Esophagus muscularis mucosa (tissue), 3 donors: ENCODE measurements around the gene CDCP2.
A peak's percentile ranks its signal among the peaks of the same experiment; 100 is the strongest.

Experiments used
- CTCF ChIP-seq, 3 experiments: fragments of 200-600 bp in 2 of 3; fragments of 450-650 bp in 1 of 3; sonication (generic) in 2 of 3; IDR thresholded peaks; one replicate each; pipeline ENCODE4 v1.5.1; 2017 to 2019; ENCODE audit warnings: antibody characterized with exemption in 3 of 3, mild to moderate bottlenecking in 2 of 3, moderate library complexity in 1 of 3
- POLR2AphosphoS5 ChIP-seq, 2 donors: sonication (generic); formaldehyde crosslinking; IDR thresholded peaks; one replicate each; pipeline ENCODE4 v1.6.1; 2017; ENCODE audit warnings: antibody characterized with exemption in 2 of 2

GRCh38 chr1:54107131-54107530 is 45.7 kb downstream of the CDCP2 start:
- TF ChIP-seq POLR2AphosphoS5 (IDR thresholded peaks at IDR 0.05) (no peak), CTCF (IDR thresholded peaks at IDR 0.05) (peak in 1 of 3 experiments; percentile 2)
